Adrenal gland (tissue), 5 donors: ENCODE results near the gene RTEL1.

Source experiments
- CTCF ChIP-seq, 6 experiments: fragments of 450-650 bp in 4 of 6; fragments of 200-600 bp in 2 of 6; sonication (generic) in 1 of 6; IDR thresholded peaks; 1 replicate in 5 of 6; 2 replicates in 1 of 6; pipeline versions ENCODE4 v1.5.1 to v1.8.0; 2016 to 2021; ENCODE audit warnings: antibody characterized with exemption in 6 of 6, mild to moderate bottlenecking in 2 of 6, moderate library complexity in 1 of 6
- POLR2A ChIP-seq, 2 donors: fragments of 450-650 bp; IDR thresholded peaks; one replicate each; pipeline ENCODE4 v1.6.1; 2017; ENCODE audit warnings: antibody characterized with exemption in 2 of 2, mild to moderate bottlenecking in 2 of 2, moderate library complexity in 1 of 2
- donor health status: DM: no; HTN: no; CAD: no.

- TF ChIP-seq POLR2A (IDR thresholded peaks at IDR 0.05) (no peak), CTCF (IDR thresholded peaks at IDR 0.05) (no peak)
Measured at GRCh38 chr20:63686094-63686491, 28.0 kb downstream of the RTEL1 start.
